ENCODE measurements around the gene PXYLP1. TPM values are rescaled to one million over a fixed set of nuclear protein-coding genes. Genes with fewer than 3 reads are reported as not detected.

PXYLP1 gene
- total and polyA plus RNA-seq, 2 of the 8 experiments (the other 6 are each of a cell fraction or from before 2014, with no cell fraction given): 19.4 to 20.6 TPM

DNA sequence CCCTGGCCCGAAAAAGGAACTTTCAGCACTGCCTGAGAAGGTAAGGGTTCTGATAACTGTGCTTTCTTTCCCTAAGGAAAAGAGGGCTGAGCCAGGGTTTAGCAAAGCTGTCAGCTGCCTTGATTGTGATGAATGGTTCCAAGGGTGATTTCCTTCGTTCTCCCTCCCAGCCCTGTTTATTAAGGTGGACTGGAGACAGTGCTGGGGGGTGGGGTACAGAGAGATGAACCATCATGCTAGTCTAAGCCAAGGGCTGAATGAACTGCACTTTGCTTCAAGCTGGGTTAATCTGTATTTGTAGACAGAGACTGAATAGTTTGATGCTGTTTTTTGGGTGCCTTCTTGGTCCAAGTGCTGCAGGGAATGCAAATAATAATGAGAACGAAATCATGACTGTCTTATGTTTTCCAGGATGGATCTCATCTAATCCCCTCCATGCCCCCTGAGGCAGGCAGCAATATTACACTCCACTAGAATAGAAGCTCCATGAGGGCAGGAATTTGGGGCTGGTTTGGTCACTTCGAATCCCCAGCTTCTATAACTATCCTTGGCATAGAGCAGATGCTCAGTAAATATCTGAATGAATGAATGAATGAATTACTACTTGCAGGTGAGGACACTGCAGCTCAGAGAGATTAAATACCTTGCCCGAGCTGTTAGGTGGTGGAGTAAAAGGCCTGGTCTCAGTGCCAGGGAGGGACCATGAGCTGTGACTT lies 10.9 kb downstream of the PXYLP1 start:
- H3K4me3 ChIP-seq (ENCODE audit: extremely low read depth in 1 of 4, insufficient read depth in 2 of 4, low read depth in 3 of 4, low read length in 4 of 4): no peak overlapping the region
- no peak overlapping the region for H3K4me2 ChIP-seq (ENCODE audit: insufficient read depth in 1 of 2, low read depth in 2 of 2, low read length in 2 of 2)
- H3K27ac ChIP-seq (ENCODE audit: low read depth, low read length): no peak overlapping the region
- peaks cover 10 to 28% (median 23%) of the 10 kb centered on the region in 4 experiments for H3K4me1 ChIP-seq (replicated peaks in 1 of 4; ENCODE audit: control insufficient read depth in 3 of 4, insufficient read depth in 4 of 4, low read length in 3 of 4)
- no peak overlapping the region for H2BK120ac ChIP-seq (replicated peaks; ENCODE audit: low read depth, low read length)
- no peaks in the 10 kb centered on the region for H3K23me2 ChIP-seq (ENCODE audit: low read depth, low read length)
- H4K8ac ChIP-seq (ENCODE audit: extremely low read depth, insufficient read depth, low read length): no peak overlapping the region
- 77% methylated on average over 5 of the region's 5 CpGs; no CpG with 5 or more reads in 1 of the 2 experiments for WGBS, 2 experiments (ENCODE audit: extremely low coverage in 1 of 2, insufficient coverage in 1 of 2, insufficient read length in 1 of 2, insufficient replicate concordance in 2 of 2, low coverage in 1 of 2, low lambda C conversion rate in 2 of 2, missing lambda C conversion rate in 1 of 2)
- CTCF ChIA-PET (ENCODE audit: partially characterized antibody): interaction anchor here (0.7 to 2.8 kb wide), 5 partner anchors 10 to 223 kb away, joined by 3 to 15 read pairs (median 5); partner anchors contain the start of gene PXYLP1
- H3K4ac ChIP-seq (replicated peaks; ENCODE audit: insufficient read length, low read depth, low read length): no peak overlapping the region
- no peaks in the 10 kb centered on the region for H3K27me3 ChIP-seq (replicated peaks in 1 of 4; ENCODE audit: control insufficient read depth in 3 of 4, extremely low read depth in 1 of 4, insufficient read depth in 3 of 4, low read length in 3 of 4)
- H4K91ac ChIP-seq (replicated peaks; ENCODE audit: insufficient read length, low read length): no peak overlapping the region
- H3K23ac ChIP-seq (ENCODE audit: insufficient read length): no peak overlapping the region
- no peak overlapping the region for H3K14ac ChIP-seq (ENCODE audit: insufficient read length)
- H4K5ac ChIP-seq (ENCODE audit: insufficient read length, low read depth, low read length): no peak overlapping the region
- H3K18ac ChIP-seq (ENCODE audit: extremely low read depth, low read length): no peak overlapping the region
- FAIRE-seq (no peak), DNase-seq (ENCODE audit: low read depth in 1 of 2, low spot score in 2 of 2) (no peak)
- POLR2A ChIA-PET (ENCODE audit: partially characterized antibody): interaction anchor here (1.2 kb wide), 1 partner anchor 11 kb away, joined by 3 read pairs; the partner anchor contains the start of gene PXYLP1
- no peak overlapping the region for H2AFZ ChIP-seq (ENCODE audit: low read length)
- no peak overlapping the region for H2BK12ac ChIP-seq (ENCODE audit: low read depth, low read length)
- H2BK20ac ChIP-seq (ENCODE audit: low read length): no peak overlapping the region
- H3K79me2 ChIP-seq (ENCODE audit: control insufficient read depth in 1 of 2, insufficient read depth in 2 of 2, low read length in 2 of 2): peaks cover 0 to 19% of the 10 kb centered on the region in 2 experiments; a peak in 2 of 4 replicates
- H3K36me3 ChIP-seq (ENCODE audit: control insufficient read depth in 2 of 4, insufficient read depth in 4 of 4, low read length in 3 of 4): peaks cover 0 to 2% (median 0%) of the 10 kb centered on the region in 4 experiments; a peak in 2 of 8 replicates
- H4K20me1 ChIP-seq (replicated peaks in 1 of 2; ENCODE audit: control insufficient read depth in 1 of 2, insufficient read depth in 2 of 2, low read length in 2 of 2): peaks cover 0 to 3% of the 10 kb centered on the region in 2 experiments
- no peak overlapping the region for H2AK5ac ChIP-seq (ENCODE audit: low read depth, low read length)
- TF ChIP-seq, protein P1, sequence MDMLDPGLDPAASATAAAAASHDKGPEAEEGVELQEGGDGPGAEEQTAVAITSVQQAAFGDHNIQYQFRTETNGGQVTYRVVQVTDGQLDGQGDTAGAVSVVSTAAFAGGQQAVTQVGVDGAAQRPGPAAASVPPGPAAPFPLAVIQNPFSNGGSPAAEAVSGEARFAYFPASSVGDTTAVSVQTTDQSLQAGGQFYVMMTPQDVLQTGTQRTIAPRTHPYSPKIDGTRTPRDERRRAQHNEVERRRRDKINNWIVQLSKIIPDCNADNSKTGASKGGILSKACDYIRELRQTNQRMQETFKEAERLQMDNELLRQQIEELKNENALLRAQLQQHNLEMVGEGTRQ (IDR thresholded peaks at IDR 0.05; ENCODE audit: low read length): peak; percentile 20; the same call in 1 of the 2 replicates
- TF ChIP-seq, protein P2, sequence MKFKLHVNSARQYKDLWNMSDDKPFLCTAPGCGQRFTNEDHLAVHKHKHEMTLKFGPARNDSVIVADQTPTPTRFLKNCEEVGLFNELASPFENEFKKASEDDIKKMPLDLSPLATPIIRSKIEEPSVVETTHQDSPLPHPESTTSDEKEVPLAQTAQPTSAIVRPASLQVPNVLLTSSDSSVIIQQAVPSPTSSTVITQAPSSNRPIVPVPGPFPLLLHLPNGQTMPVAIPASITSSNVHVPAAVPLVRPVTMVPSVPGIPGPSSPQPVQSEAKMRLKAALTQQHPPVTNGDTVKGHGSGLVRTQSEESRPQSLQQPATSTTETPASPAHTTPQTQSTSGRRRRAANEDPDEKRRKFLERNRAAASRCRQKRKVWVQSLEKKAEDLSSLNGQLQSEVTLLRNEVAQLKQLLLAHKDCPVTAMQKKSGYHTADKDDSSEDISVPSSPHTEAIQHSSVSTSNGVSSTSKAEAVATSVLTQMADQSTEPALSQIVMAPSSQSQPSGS (IDR thresholded peaks at IDR 0.05; ENCODE audit: low read length): no peak
- H2BK5ac ChIP-seq (ENCODE audit: low read depth, low read length): no peak overlapping the region
- H3K9ac ChIP-seq (replicated peaks in 1 of 4; ENCODE audit: extremely low read depth in 1 of 4, low read depth in 3 of 4, low read length in 3 of 4): no peak overlapping the region
- H3K56ac ChIP-seq (replicated peaks; ENCODE audit: insufficient read length, low read depth, low read length): no peak overlapping the region
- peaks cover 13% of the 10 kb centered on the region for H3K79me1 ChIP-seq (ENCODE audit: low read depth, low read length)
- H3K9me3 ChIP-seq (ENCODE audit: insufficient read depth in 2 of 2, low read depth in 1 of 2, low read length in 1 of 2): no peaks in the 10 kb centered on the region
- no peak overlapping the region for H2BK15ac ChIP-seq (ENCODE audit: low read length)
